ENCODE results near the gene MTX1. TPM values are rescaled to one million over a fixed set of nuclear protein-coding genes. Genes with fewer than 3 reads are reported as not detected.
A peak's percentile ranks its signal among the peaks of the same experiment; 100 is the strongest.
"Not testable (repeated sequence)": the region's sequence is repeated elsewhere in the genome, so short reads cannot be mapped to it uniquely, and the experiment has no call there.

MTX1 gene
- polyA plus RNA-seq, 6 donors from 2014 or later, result 35.5 to 49.1 (median 42.0) TPM

DNA sequence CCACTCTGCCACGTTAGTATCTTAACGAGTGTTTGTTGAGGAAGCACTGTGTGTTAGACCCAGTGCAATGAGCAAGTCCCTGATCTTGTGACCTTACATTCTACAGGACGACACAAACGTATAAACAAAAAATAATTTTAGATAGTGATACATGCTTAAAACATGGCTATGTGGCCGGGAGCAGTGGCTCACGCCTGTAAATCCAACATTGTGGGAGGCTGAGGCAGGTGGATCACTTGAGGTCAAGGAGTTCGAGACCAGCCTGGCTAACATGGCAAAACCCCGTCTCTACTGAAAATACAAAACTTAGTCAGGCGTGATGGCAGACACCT lies 19.6 kb downstream of the MTX1 start:
- Mint-ChIP-seq H3K27ac (peak overlapping the region; percentile 38 to 96 (median 77)), H3K4me3 (peak overlapping the region; percentile 83 to 99 (median 90)), H3K36me3 (no peaks in the 10 kb centered on the region), H3K4me1 (peaks cover 26 to 42% (median 29%) of the 10 kb centered on the region in 3 donors), H3K9me3 (no peaks in the 10 kb centered on the region), H3K27me3 (no peaks in the 10 kb centered on the region)
- DNase-seq (no peak), ATAC-seq (ENCODE audit: low read depth in 2 of 2) (no peak)

DNA sequence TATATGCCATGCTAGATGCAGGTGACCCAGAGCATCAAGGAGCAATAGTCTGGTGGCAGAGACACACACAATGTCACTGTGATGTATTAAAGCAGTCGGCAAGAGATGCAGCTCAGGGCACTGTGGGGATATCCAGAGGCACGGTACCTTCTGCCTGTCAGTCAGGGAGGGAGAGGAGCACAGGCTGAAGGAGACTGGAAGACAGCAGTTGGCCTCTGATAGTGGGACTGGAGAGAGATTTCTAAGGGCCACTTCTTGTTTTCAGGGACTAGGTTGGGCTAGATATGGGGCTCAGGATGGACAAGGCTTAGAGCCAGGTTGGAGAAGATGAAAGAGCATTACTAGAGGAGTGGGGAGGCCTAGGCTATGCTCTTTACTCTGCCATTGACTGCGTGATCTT lies 22.8 kb downstream of the MTX1 start:
- Mint-ChIP-seq H3K27ac (peak overlapping the region in 2 of 6 donors; percentile 8 to 71), H3K4me1 (peaks cover 12 to 18% (median 13%) of the 10 kb centered on the region in 3 donors), H3K4me3 (peak overlapping the region in 1 of 8 donors; percentile 7)
- H3K9me3 Mint-ChIP-seq; ATAC-seq (ENCODE audit: low read depth in 2 of 2); H3K27me3 Mint-ChIP-seq; H3K36me3 Mint-ChIP-seq; DNase-seq: not testable (repeated sequence)

DNA sequence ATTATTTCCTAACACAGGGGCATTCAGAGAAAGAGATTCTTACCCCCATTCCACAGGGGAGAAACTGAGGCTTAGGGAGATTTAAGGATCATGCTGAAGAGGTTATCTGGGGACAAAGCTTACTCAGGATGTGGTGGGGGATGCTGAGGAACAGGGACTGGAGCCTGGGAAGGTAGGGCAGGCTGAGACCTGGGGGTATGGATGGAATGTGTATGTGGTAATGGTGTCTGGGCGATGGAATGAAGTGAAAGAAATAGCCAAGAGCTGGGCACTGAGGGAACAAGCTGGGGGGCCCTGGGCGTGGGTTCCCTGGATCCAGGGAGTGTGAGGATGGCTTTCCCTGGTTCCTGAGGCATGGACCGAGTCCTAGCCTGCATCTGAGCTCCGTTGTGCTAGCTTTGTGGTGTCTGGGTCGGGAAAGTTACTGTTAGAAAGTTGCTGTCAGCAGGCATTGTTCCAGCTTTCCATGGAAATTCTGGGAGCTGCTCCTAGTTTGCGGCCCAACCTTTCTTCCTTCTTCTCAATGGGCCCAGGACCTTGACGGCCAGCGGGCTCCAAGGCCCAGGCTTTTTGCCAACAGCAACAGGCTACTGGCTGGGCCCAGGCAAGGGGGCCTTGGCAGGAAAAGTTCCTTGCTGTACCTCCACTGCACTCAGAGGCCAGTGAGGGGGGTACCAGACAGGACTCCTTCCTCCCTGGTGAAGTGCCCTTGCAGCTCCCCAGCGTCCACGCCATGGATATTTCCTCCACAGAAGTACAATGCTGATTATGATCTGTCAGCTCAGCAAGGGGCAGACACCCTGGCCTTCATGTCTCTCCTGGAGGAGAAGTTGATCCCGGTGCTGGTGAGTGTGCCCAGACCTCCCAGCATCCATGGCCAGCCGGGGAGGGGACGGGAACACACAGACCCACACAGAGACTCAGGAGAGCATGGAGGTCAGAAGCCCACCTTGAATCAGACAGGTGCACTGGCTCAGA lies 23.8 kb downstream of the MTX1 start:
- not testable (repeated sequence) for ATAC-seq (ENCODE audit: low read depth in 2 of 2); DNase-seq; H3K4me3 Mint-ChIP-seq; H3K36me3 Mint-ChIP-seq; H3K4me1 Mint-ChIP-seq; H3K27me3 Mint-ChIP-seq; H3K9me3 Mint-ChIP-seq
- H3K27ac Mint-ChIP-seq, result peak overlapping the region in 1 of 6 donors; percentile 79

DNA sequence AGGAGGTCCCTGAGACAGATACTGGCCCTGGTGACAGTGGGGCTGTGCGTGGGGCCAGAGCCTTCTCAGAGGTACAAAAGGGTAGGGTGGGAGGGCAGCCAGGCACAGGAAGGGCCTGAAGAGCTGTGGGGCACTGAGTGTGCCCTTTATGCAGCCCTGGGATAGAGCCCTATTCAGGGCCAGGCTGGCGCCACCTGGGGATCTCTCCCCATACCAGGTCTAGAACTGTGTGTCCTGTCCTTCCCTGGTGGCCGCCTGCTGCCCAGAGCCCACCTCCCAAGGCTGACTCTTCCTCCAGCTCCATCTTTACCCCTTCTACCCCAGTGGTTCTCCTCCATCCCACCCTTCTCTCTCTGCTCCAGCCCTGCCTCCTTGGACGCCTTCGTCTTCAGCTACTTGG lies 25.0 kb downstream of the MTX1 start:
- ATAC-seq (ENCODE audit: low read depth in 2 of 2); H3K4me1 Mint-ChIP-seq; H3K27me3 Mint-ChIP-seq; H3K36me3 Mint-ChIP-seq; H3K27ac Mint-ChIP-seq; H3K4me3 Mint-ChIP-seq; DNase-seq; H3K9me3 Mint-ChIP-seq: not testable (repeated sequence)

DNA sequence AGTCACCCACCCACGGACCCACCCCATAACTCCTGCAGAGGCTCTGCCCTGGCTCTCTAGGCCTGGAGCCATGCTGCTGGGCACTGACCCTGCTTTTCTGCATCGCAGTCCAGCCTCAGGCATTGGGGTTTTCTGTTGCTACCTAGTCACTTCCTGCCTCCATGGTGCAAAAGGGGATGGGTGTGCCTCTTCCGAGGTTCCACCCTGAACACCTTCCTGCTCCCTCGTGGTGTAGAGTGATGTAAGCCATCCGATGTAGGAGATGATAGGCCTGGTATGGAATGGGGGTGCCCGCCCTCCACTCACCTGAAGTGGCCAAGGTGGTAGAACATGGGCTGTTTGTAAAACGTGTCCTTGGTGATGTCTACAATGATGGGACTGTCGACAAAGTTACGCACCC lies 26.9 kb downstream of the MTX1 start:
- H3K9me3 Mint-ChIP-seq; ATAC-seq (ENCODE audit: low read depth in 2 of 2): not testable (repeated sequence)

DNA sequence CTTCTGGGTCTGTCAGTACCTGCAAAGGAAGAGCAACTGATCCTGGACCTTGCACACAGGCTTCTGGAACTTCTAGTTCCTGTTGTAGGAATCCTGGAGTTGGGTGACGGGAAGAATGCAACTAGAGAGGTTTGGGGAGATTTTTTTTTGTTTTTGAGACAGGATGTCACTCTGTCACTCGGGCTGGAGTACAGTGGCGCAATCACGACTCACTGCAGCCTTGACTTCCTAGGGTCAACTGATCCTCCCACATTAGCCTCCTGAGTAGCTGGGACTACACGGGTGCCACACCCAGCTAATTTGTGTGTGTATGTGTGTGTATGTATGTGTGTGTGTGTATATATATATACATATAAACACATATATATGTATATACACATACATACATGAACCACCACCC lies 28.0 kb downstream of the MTX1 start:
- ATAC-seq (ENCODE audit: low read depth in 2 of 2) (no peak), DNase-seq (no peak)
- peaks cover 0 to 8% of the 10 kb centered on the region in 2 donors for H3K36me3 Mint-ChIP-seq
- H3K9me3 Mint-ChIP-seq, result no peaks in the 10 kb centered on the region
- peaks cover 7 to 24% (median 24%) of the 10 kb centered on the region in 3 donors for H3K4me1 Mint-ChIP-seq
- no peak overlapping the region for H3K27ac Mint-ChIP-seq
- H3K4me3 Mint-ChIP-seq, result peak overlapping the region in 1 of 8 donors; percentile 68
- H3K27me3 Mint-ChIP-seq, result no peaks in the 10 kb centered on the region

More for the DNA sequence above, 26.9 kb downstream of the MTX1 start:
- DNase-seq, H3K36me3 Mint-ChIP-seq, H3K27me3 Mint-ChIP-seq, H3K4me3 Mint-ChIP-seq: not testable (repeated sequence)
- peaks cover 0 to 13% (median 13%) of the 10 kb centered on the region in 3 donors for H3K4me1 Mint-ChIP-seq
- H3K27ac Mint-ChIP-seq, result peak overlapping the region in 1 of 6 donors; percentile 79

DNA sequence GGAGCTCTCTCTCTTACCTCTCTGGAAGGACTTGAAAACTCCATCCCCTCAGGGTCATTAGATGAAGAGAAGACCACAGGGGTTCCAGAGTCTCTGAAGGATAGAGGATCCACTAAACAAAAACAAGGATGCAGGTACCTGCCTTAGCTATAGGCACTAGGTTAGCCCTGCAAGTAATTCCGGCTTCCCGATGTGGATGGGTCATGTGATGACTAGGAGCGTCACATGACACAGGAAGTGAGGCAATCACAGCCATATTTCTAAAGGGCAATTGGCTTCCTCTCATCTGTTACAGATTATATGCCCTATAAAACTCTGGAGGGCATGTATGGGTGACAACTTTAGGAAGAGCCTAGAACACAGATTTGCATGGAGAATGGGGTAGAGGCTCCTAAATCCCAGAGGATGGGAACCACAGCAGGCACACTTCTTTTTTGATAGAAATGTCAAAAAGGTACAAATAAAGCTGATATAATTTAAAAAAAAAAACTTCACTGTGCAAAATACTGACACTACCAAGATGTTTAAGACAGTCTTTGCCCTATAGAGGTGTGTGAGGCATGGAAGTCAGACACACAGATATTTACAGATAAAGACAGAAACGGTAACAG lies 32.7 kb downstream of the MTX1 start:
- Mint-ChIP-seq H3K4me1 (peaks cover 22 to 56% (median 48%) of the 10 kb centered on the region in 3 donors), H3K36me3 (peaks cover 0 to 1% of the 10 kb centered on the region in 2 donors), H3K4me3 (peak overlapping the region; percentile 82 to 93 (median 92)), H3K27ac (peak overlapping the region; percentile 41 to 88 (median 78)), H3K27me3 (peaks cover 0 to 6% (median 5%) of the 10 kb centered on the region in 3 donors), H3K9me3 (peaks cover 0 to 4% (median 2%) of the 10 kb centered on the region in 7 donors)
- peak; percentile 58 for DNase-seq
- ATAC-seq (ENCODE audit: low read depth in 2 of 2), result peak; percentile 17 to 26

DNA sequence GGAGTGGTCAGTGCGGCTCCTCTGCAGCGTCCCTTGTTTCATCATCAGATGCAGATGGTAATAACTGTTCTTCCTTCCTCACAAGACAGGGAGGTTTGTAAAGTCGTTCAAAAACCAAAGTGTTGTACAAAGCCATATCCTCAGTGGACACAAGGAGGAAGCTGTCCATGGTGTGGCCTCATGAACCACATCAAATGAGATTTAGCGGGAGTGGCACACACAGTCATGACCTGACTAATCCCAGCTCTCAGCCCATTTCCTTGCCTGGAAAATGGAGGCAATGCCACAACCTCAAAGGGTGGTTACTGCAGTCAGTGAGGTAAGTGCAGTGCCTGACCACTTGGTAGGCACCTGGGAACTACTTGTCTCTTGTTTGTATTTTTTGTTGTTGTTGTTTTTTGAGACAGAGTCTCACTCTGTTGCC lies 33.4 kb downstream of the MTX1 start:
- ATAC-seq (ENCODE audit: low read depth in 2 of 2), result no peak
- H3K27ac Mint-ChIP-seq, result peak overlapping the region in 3 of 6 donors; percentile 65 to 88 (median 67)
- H3K4me1 Mint-ChIP-seq, result peaks cover 22 to 56% (median 53%) of the 10 kb centered on the region in 3 donors

DNA sequence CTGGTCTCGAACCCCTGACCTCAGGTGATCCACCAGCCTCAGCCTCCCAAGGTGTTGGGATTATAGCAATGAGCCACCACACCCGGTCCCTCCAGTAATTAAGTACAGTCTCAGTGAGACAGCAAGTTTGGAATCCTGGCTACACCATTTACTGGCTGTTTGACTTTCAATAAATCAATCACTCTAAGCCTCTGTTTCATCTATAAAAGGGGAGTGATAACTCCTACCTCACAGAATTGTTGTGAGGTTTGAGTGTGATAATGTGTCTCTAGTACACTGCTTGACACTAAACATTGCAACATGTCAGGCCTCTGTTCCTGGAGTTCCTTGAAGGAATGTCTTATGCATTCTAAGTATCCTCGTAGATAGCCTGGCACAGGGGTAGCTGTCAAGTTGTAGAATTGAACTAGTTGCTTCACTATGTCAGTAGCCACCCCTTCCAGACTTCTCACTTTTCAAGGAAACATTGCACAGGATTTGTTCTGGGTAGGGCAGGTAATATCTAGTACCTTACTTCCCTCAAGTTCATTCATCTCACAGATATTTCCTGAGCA lies 34.4 kb downstream of the MTX1 start:
- DNase-seq (no peak), ATAC-seq (ENCODE audit: low read depth in 2 of 2) (no peak)
- H3K27me3 Mint-ChIP-seq, result peaks cover 0 to 6% (median 5%) of the 10 kb centered on the region in 3 donors
- peaks cover 22 to 56% (median 53%) of the 10 kb centered on the region in 3 donors for H3K4me1 Mint-ChIP-seq
- peaks cover 0 to 4% (median 2%) of the 10 kb centered on the region in 7 donors for H3K9me3 Mint-ChIP-seq
- H3K36me3 Mint-ChIP-seq, result no peaks in the 10 kb centered on the region
- H3K4me3 Mint-ChIP-seq, result peak overlapping the region; percentile 58 to 95 (median 89)
- H3K27ac Mint-ChIP-seq, result peak overlapping the region in 3 of 6 donors; percentile 22 to 54 (median 32)

More for the DNA sequence above, 33.4 kb downstream of the MTX1 start:
- no peaks in the 10 kb centered on the region for H3K36me3 Mint-ChIP-seq
- no peak for DNase-seq
- peaks cover 0 to 4% (median 2%) of the 10 kb centered on the region in 7 donors for H3K9me3 Mint-ChIP-seq
- peak overlapping the region; percentile 19 to 93 (median 64) for H3K4me3 Mint-ChIP-seq
- peaks cover 0 to 6% (median 5%) of the 10 kb centered on the region in 3 donors for H3K27me3 Mint-ChIP-seq

DNA sequence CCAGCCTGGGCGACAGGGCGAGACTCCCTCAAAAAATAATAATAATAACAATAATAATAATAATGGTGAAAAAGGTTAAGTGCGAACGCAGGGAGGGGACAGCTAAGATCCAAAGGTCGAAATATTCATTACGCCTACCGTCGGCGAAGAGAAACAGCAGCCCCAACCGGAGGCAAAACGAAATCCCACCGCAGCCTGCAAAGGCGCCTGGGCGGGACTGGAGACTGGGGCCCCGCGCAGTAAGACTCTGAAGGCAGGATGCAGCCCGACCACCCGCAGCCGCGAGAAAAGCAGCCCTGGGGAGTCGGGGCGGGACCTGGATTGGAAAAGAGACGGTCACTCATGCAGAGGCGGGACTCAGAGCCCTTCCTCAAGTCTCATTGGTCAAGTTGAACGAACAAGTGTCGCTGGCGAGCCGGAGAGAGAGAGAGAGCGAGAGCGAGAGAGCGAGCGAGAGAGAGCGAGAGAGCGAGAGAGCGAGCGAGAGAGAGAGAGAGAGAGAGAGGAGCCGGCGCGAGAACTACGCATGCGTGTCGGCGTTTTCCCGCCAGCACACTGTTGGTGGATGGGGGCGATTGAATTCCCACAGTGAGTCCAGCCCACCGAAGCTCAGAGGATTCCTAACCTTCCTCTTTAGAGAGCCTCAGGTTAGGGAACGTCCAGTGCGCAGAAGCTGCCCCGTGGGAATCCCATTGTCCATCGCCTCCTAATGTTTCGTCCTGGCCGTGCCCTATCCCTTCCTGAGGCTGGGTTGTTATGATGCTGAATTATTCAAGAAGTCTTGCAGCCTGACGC lies 36.1 kb downstream of the MTX1 start:
- Mint-ChIP-seq H3K4me3 (peak overlapping the region; percentile 82 to 95 (median 92)), H3K4me1 (peaks cover 22 to 49% (median 49%) of the 10 kb centered on the region in 3 donors), H3K36me3 (no peaks in the 10 kb centered on the region), H3K27me3 (peaks cover 0 to 6% (median 5%) of the 10 kb centered on the region in 3 donors), H3K9me3 (peaks cover 0 to 4% (median 2%) of the 10 kb centered on the region in 7 donors), H3K27ac (peak overlapping the region; percentile 96 to 99 (median 98))
- ATAC-seq (ENCODE audit: low read depth in 2 of 2), result peak; percentile 91 to 92
- peak; percentile 86 for DNase-seq

DNA sequence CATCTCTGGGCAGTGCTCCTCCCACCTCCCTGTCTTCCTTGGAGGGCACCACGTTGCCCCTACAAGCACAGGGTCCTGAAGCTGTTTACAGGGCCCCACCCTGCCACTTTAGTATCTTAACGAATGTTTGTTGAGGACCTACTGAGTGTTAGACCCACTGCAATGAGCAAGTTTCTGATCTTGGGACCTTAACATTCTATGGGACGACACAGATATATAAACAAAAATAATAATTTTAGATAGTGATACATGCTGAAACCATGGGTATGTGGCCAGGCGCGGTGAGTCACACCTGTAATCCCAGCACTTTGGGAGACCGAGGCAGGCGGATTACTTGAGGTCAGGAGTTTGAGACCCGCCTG lies 36.6 kb downstream of the MTX1 start:
- Mint-ChIP-seq H3K27me3 (peaks cover 0 to 6% (median 5%) of the 10 kb centered on the region in 3 donors), H3K36me3 (no peaks in the 10 kb centered on the region), H3K4me3 (peak overlapping the region; percentile 82 to 95 (median 92)), H3K27ac (peak overlapping the region; percentile 86 to 99 (median 98)), H3K4me1 (peaks cover 22 to 47% (median 43%) of the 10 kb centered on the region in 3 donors), H3K9me3 (peaks cover 0 to 4% (median 2%) of the 10 kb centered on the region in 7 donors)
- ATAC-seq (ENCODE audit: low read depth in 2 of 2) (no peak), DNase-seq (no peak)

DNA sequence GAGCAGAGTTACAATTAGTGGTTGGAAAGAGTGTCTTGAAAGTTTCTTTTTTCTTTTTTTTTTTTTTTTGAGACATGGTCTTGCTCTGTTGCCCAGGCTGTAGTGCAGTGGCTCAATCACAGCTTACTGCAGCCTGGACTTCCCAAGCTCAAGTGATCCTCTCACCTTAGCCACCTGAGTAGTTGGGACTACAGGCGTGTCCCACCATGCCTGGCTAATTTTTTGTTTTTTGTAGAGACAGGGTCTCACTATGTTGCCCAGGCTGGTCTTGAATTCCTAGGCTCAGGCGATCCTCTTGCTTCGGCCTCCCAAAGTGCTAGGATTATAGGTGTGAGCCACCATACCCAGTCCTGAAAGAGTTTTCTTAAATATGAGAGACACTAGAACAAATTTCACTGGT lies 38.3 kb downstream of the MTX1 start:
- ATAC-seq (ENCODE audit: low read depth in 2 of 2); H3K9me3 Mint-ChIP-seq; H3K36me3 Mint-ChIP-seq; H3K27me3 Mint-ChIP-seq; DNase-seq: not testable (repeated sequence)
- Mint-ChIP-seq H3K4me3 (peak overlapping the region in 1 of 8 donors; percentile 67), H3K4me1 (peaks cover 16 to 38% (median 33%) of the 10 kb centered on the region in 3 donors), H3K27ac (peak overlapping the region in 2 of 6 donors; percentile 0 to 94)

Measured in naive B cell (primary cell).